ENCODE measurements around the gene SUFU. TPM values are rescaled to one million over a fixed set of nuclear protein-coding genes. Genes with fewer than 3 reads are reported as not detected.

Gene SUFU
- total and polyA plus RNA-seq, 4 donors, result 1.8 to 3.8 (median 2.9) TPM

DNA sequence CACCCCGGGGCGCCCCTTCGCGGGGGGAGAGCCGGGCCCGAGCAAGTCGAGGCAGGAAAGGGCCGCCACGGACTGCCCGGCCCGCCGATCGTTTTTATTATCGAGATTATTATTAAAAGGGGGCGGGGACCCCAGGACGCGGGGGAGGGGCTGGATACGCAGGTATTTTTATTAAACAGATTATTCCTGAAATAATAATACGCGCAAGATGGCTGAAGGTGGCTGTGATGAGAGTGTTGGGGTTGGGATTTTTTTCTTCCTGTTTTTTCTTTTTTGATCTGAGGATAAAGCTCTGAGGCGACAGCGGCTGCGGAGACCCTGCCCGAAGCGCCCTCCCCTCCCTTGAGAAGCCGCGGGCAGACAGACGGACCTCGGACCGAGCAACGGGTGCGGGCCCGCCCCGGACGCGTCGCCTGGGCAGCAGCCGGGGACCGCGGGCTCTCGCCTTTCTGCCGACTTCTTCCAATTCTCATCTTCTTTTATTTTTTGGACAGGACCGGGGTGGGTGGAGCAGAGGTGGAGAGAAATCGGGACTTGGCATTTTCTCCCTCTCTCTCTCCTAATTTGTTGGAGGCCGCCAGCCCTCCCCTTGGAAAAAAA is 139.1 kb downstream of the SUFU start:
- TF ChIP-seq, protein P1, sequence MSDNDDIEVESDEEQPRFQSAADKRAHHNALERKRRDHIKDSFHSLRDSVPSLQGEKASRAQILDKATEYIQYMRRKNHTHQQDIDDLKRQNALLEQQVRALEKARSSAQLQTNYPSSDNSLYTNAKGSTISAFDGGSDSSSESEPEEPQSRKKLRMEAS (IDR thresholded peaks at IDR 0.05), result no peak
- TF ChIP-seq EGR1 (IDR thresholded peaks at IDR 0.05; ENCODE audit: low read depth in 2 of 2) (no peak), NR2F2 (IDR thresholded peaks at IDR 0.05) (no peak), HNF4A (conservative IDR thresholded peaks at IDR 0.05) (peak in 1 of 2 donors; percentile 7), YY1 (IDR thresholded peaks at IDR 0.05) (no peak)
- Histone ChIP-seq H3K9ac (ENCODE audit: low read depth in 1 of 2, low read length in 2 of 2) (peak overlapping the region; percentile 63 to 80), H3K27me3 (ENCODE audit: control insufficient read depth in 4 of 4, insufficient read depth in 4 of 4, low read length in 3 of 4) (no peaks in the 10 kb centered on the region), H3K9me3 (ENCODE audit: control insufficient read depth in 4 of 4, low read length in 3 of 4) (no peaks in the 10 kb centered on the region), H3K4me3 (ENCODE audit: low read depth in 1 of 3, low read length in 3 of 3) (peak overlapping the region; percentile 57 to 93 (median 74)), H3K27ac (ENCODE audit: low read depth in 1 of 2, low read length in 2 of 2) (peak overlapping the region; percentile 99), H3K36me3 (ENCODE audit: control insufficient read depth in 4 of 4, insufficient read depth in 3 of 4, low read depth in 1 of 4, low read length in 3 of 4) (no peaks in the 10 kb centered on the region), H3K4me1 (ENCODE audit: control insufficient read depth in 4 of 4, insufficient read depth in 4 of 4, low read length in 3 of 4) (peaks cover 8 to 31% (median 19%) of the 10 kb centered on the region in 4 donors)
- WGBS, result under 1% methylated on average over 45 of the region's 45 CpGs
- DNase-seq (ENCODE audit: low spot score), result peak; percentile 61

DNA sequence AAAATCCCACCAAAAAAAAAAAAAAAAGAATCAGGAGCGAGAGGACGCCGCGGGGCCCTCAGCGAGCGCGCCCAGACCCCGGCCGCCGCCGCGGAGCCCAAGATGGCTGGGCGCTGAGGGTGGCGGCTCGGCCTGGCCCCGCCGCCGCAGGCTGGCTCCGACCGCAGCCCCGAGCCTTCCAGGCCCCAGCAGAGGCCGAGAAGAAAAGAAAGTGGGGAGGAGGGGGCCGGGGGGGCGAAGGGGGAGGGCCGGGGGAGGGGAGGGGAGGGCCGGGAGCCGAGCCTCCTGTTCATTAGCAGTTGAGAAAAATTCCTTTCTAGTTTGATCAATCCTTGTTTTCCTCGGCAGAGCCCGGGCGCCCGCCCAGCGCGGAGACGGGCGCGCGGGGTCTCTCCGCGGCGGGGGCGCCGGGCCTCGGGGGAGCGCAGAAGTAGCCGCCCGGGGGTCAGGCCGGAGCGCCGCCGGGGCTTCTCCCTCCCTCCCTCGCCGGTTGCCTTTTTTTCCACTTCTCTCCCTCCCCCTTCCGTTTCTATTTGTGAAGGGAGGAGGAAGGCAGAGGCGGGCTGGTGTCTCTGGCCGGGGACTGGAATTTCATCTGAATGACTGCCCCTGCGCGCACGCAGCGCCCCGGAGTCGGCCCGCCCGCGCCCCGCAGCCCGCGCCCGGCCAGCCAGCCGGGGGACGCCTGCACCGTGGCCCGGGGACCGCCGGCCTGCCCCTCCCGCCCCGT is 139.7 kb downstream of the SUFU start:
- Histone ChIP-seq H3K27me3 (ENCODE audit: control insufficient read depth in 4 of 4, insufficient read depth in 4 of 4, low read length in 3 of 4) (no peaks in the 10 kb centered on the region), H3K4me1 (ENCODE audit: control insufficient read depth in 4 of 4, insufficient read depth in 4 of 4, low read length in 3 of 4) (peaks cover 13 to 37% (median 25%) of the 10 kb centered on the region in 4 donors), H3K36me3 (ENCODE audit: control insufficient read depth in 4 of 4, insufficient read depth in 3 of 4, low read depth in 1 of 4, low read length in 3 of 4) (no peaks in the 10 kb centered on the region), H3K9me3 (ENCODE audit: control insufficient read depth in 4 of 4, low read length in 3 of 4) (no peaks in the 10 kb centered on the region), H3K27ac (ENCODE audit: low read depth in 1 of 2, low read length in 2 of 2) (peak overlapping the region; percentile 99), H3K9ac (ENCODE audit: low read depth in 1 of 2, low read length in 2 of 2) (peak overlapping the region; percentile 80 to 99), H3K4me3 (ENCODE audit: low read depth in 1 of 3, low read length in 3 of 3) (peak overlapping the region; percentile 78 to 93 (median 91))
- peak; percentile 52 for DNase-seq (ENCODE audit: low spot score)
- peak; percentile 28 for TF ChIP-seq YY1 (IDR thresholded peaks at IDR 0.05)
- TF ChIP-seq RXRA (IDR thresholded peaks at IDR 0.05), result no peak
- TF ChIP-seq, protein P2, sequence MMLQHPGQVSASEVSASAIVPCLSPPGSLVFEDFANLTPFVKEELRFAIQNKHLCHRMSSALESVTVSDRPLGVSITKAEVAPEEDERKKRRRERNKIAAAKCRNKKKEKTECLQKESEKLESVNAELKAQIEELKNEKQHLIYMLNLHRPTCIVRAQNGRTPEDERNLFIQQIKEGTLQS (IDR thresholded peaks at IDR 0.05), result no peak
- TF ChIP-seq FOXA2 (IDR thresholded peaks at IDR 0.05), result no peak
- no peak for TF ChIP-seq JUND (IDR thresholded peaks at IDR 0.05)
- TF ChIP-seq, protein P3, sequence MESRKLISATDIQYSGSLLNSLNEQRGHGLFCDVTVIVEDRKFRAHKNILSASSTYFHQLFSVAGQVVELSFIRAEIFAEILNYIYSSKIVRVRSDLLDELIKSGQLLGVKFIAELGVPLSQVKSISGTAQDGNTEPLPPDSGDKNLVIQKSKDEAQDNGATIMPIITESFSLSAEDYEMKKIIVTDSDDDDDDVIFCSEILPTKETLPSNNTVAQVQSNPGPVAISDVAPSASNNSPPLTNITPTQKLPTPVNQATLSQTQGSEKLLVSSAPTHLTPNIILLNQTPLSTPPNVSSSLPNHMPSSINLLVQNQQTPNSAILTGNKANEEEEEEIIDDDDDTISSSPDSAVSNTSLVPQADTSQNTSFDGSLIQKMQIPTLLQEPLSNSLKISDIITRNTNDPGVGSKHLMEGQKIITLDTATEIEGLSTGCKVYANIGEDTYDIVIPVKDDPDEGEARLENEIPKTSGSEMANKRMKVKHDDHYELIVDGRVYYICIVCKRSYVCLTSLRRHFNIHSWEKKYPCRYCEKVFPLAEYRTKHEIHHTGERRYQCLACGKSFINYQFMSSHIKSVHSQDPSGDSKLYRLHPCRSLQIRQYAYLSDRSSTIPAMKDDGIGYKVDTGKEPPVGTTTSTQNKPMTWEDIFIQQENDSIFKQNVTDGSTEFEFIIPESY (IDR thresholded peaks at IDR 0.05), result no peak
- no peak for TF ChIP-seq TAF1 (conservative IDR thresholded peaks at IDR 0.05)
- WGBS, result under 1% methylated on average over 76 of the region's 76 CpGs

DNA sequence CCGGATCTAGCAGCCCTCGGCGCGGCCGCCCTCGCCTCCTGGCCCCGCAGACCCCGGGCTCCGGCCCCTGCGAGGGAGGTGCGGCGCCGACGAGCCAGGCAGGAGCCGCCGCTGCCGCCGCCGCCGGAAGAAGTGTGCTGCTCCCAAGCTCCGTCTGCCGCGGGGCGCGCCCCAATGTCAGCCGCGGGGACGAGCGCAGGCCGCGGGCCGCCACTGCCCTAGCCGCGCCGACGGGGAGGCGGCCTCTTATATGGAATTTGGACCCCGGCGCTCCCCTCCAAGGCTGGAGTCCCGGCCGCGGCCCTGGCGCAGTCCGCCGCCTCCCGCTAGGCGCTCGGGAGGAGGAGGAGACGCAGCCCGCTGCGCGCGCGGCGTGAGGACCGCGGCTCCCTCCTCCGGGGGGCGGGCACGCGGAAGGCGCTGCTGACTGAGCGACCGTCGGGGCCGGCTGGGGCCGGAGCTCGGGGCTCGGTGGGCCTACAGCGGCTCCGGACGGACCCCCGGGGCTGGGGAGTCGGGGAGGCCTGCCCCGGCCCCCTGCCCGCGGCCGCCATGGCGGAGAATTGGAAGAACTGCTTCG is 140.4 kb downstream of the SUFU start, which contains the start of gene TRIM8:
TRIM8 (plus strand) TSS at position 414 of the 580 bp plus-strand sequence; CDS start at position 553, 139 bp downstream.
- peak; percentile 69 for DNase-seq (ENCODE audit: low spot score)
- Histone ChIP-seq H3K4me1 (ENCODE audit: control insufficient read depth in 4 of 4, insufficient read depth in 4 of 4, low read length in 3 of 4) (peaks cover 17 to 44% (median 32%) of the 10 kb centered on the region in 4 donors), H3K4me3 (ENCODE audit: low read depth in 1 of 3, low read length in 3 of 3) (peak within 1 kb of the TSS; percentile 78 to 93 (median 91)), H3K9me3 (ENCODE audit: control insufficient read depth in 4 of 4, low read length in 3 of 4) (no peaks in the 10 kb centered on the region), H3K9ac (ENCODE audit: low read depth in 1 of 2, low read length in 2 of 2) (peak within 1 kb of the TSS; percentile 92 to 99), H3K27ac (ENCODE audit: low read depth in 1 of 2, low read length in 2 of 2) (peak within 1 kb of the TSS; percentile 99), H3K27me3 (ENCODE audit: control insufficient read depth in 4 of 4, insufficient read depth in 4 of 4, low read length in 3 of 4) (no peaks in the 10 kb centered on the region), H3K36me3 (ENCODE audit: control insufficient read depth in 4 of 4, insufficient read depth in 3 of 4, low read depth in 1 of 4, low read length in 3 of 4) (no peaks in the 10 kb centered on the region)
- WGBS, result under 1% methylated on average over 80 of the region's 80 CpGs
- TF ChIP-seq, protein P4, sequence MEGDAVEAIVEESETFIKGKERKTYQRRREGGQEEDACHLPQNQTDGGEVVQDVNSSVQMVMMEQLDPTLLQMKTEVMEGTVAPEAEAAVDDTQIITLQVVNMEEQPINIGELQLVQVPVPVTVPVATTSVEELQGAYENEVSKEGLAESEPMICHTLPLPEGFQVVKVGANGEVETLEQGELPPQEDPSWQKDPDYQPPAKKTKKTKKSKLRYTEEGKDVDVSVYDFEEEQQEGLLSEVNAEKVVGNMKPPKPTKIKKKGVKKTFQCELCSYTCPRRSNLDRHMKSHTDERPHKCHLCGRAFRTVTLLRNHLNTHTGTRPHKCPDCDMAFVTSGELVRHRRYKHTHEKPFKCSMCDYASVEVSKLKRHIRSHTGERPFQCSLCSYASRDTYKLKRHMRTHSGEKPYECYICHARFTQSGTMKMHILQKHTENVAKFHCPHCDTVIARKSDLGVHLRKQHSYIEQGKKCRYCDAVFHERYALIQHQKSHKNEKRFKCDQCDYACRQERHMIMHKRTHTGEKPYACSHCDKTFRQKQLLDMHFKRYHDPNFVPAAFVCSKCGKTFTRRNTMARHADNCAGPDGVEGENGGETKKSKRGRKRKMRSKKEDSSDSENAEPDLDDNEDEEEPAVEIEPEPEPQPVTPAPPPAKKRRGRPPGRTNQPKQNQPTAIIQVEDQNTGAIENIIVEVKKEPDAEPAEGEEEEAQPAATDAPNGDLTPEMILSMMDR (IDR thresholded peaks at IDR 0.05; ENCODE audit: low read depth, low read length, missing input control), result no peak
- TF ChIP-seq, protein P5, sequence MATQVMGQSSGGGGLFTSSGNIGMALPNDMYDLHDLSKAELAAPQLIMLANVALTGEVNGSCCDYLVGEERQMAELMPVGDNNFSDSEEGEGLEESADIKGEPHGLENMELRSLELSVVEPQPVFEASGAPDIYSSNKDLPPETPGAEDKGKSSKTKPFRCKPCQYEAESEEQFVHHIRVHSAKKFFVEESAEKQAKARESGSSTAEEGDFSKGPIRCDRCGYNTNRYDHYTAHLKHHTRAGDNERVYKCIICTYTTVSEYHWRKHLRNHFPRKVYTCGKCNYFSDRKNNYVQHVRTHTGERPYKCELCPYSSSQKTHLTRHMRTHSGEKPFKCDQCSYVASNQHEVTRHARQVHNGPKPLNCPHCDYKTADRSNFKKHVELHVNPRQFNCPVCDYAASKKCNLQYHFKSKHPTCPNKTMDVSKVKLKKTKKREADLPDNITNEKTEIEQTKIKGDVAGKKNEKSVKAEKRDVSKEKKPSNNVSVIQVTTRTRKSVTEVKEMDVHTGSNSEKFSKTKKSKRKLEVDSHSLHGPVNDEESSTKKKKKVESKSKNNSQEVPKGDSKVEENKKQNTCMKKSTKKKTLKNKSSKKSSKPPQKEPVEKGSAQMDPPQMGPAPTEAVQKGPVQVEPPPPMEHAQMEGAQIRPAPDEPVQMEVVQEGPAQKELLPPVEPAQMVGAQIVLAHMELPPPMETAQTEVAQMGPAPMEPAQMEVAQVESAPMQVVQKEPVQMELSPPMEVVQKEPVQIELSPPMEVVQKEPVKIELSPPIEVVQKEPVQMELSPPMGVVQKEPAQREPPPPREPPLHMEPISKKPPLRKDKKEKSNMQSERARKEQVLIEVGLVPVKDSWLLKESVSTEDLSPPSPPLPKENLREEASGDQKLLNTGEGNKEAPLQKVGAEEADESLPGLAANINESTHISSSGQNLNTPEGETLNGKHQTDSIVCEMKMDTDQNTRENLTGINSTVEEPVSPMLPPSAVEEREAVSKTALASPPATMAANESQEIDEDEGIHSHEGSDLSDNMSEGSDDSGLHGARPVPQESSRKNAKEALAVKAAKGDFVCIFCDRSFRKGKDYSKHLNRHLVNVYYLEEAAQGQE (IDR thresholded peaks at IDR 0.05), result no peak
- no peak for TF ChIP-seq JUND (IDR thresholded peaks at IDR 0.05)
- peak in 1 of 2 donors; percentile 17 for TF ChIP-seq HNF4A (conservative IDR thresholded peaks at IDR 0.05)
- no peak for TF ChIP-seq EGR1 (IDR thresholded peaks at IDR 0.05; ENCODE audit: low read depth in 2 of 2)
